GM12873 (cell line): ENCODE measurements around the gene ZNF681.

Experiments used
- TF ChIP-seq, protein P1 (sequence below): IDR thresholded peaks from 2 replicates; pipeline ENCODE4 v1.5.1; 2012; ENCODE audit warnings: low read depth, mild to moderate bottlenecking, moderate library complexity, low read length, control low read depth; ENCODE audit not compliant: insufficient read depth; ENCODE audit errors: missing control alignments

ZNF681 gene

GRCh38 chr19:23764781-23765180, 6.1 kb upstream of the ZNF681 start:
- TF ChIP-seq, protein P1, sequence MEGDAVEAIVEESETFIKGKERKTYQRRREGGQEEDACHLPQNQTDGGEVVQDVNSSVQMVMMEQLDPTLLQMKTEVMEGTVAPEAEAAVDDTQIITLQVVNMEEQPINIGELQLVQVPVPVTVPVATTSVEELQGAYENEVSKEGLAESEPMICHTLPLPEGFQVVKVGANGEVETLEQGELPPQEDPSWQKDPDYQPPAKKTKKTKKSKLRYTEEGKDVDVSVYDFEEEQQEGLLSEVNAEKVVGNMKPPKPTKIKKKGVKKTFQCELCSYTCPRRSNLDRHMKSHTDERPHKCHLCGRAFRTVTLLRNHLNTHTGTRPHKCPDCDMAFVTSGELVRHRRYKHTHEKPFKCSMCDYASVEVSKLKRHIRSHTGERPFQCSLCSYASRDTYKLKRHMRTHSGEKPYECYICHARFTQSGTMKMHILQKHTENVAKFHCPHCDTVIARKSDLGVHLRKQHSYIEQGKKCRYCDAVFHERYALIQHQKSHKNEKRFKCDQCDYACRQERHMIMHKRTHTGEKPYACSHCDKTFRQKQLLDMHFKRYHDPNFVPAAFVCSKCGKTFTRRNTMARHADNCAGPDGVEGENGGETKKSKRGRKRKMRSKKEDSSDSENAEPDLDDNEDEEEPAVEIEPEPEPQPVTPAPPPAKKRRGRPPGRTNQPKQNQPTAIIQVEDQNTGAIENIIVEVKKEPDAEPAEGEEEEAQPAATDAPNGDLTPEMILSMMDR, result no peak

GRCh38 chr19:23762884-23763711, 4.4 kb upstream of the ZNF681 start:
- TF ChIP-seq, protein P1, result no peak

- TF ChIP-seq, protein P1, result no peak
These were observed 3.8 kb upstream of the ZNF681 start for GRCh38 chr19:23762548-23762883.

DNA sequence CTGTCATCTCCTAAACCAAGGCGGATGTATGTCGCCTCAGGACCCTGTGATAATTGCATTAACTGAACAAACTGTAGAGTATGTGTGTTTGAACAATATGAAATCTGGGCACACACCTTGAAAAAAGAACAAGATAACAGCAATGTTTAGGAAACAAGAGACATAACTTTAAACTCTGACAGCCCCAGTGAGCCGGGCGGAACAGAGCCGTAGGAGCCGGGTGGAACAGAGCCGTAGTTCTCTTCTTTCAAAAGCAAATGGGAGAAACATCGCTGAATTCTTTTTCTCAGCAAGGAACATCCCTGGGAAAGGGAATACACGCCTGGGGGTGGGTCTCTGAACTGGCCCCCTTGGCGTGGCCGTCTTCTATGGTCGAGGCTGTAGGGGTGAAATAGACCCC, 39.9 kb downstream of the ZNF681 start:
- TF ChIP-seq, protein P1, result no peak

- TF ChIP-seq, protein P1, result no peak
These were observed 41.9 kb downstream of the ZNF681 start for GRCh38 chr19:23716792-23717191.

- TF ChIP-seq, protein P1, result no peak
These were observed 49.3 kb downstream of the ZNF681 start for GRCh38 chr19:23709347-23709746.

DNA sequence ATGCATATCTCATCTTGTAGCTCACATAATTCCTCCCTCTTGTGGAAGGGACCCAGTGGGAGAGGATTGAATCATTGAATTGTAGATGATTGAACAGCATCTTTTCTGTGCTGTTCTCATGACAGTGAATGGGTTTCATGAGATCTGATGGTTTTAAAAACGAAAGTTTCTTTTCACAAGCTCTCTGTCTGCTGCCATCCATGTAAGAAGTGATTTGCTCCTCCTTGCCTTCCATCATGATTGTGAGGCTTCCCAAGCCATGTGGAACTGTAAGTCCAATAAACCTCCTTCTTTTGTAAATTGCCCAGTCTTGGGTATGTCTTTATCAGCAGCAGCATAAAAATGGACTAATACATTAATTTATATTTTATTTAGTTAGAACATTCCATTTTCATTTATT, 52.0 kb downstream of the ZNF681 start:
- TF ChIP-seq, protein P1, result no peak
